Liver (tissue), 3 donors: ENCODE measurements around the gene SNRPA1.

Experiments
- EGR1 ChIP-seq, 2 donors: IDR thresholded peaks; 2 replicates each; pipeline ENCODE4 v1.6.1; 2016 to 2018; ENCODE audit warnings: antibody characterized with exemption in 2 of 2, low read depth in 2 of 2
- FOXA1 ChIP-seq: IDR thresholded peaks from 2 replicates; pipeline ENCODE4 v1.6.1; 2016; ENCODE audit warnings: antibody characterized with exemption
- GABPA ChIP-seq, 2 donors: IDR thresholded peaks in 1 of 2; conservative IDR thresholded peaks in 1 of 2; 2 replicates each; pipeline ENCODE4 v1.6.1; 2016; ENCODE audit warnings: antibody characterized with exemption in 2 of 2, mild to moderate bottlenecking in 1 of 2, moderate library complexity in 1 of 2
- HNF4A ChIP-seq, 2 donors: conservative IDR thresholded peaks; 2 replicates each; pipeline ENCODE4 v1.6.1; 2016; ENCODE audit warnings: antibody characterized with exemption in 2 of 2, mild to moderate bottlenecking in 2 of 2
- JUND ChIP-seq, 2 donors: IDR thresholded peaks; 2 replicates each; pipeline ENCODE4 v1.6.1; 2016; ENCODE audit warnings: antibody characterized with exemption in 2 of 2
- MAX ChIP-seq: IDR thresholded peaks from 2 replicates; pipeline ENCODE4 v1.6.1; 2016; ENCODE audit warnings: antibody characterized with exemption
- RAD21 ChIP-seq, 2 donors: IDR thresholded peaks; 2 replicates each; pipeline ENCODE4 v1.6.1; 2016; ENCODE audit warnings: antibody characterized with exemption in 2 of 2, mild to moderate bottlenecking in 2 of 2
- SP1 ChIP-seq: IDR thresholded peaks from 2 replicates; pipeline ENCODE4 v1.6.1; 2018; ENCODE audit warnings: antibody characterized with exemption, mild to moderate bottlenecking
- TAF1 ChIP-seq: conservative IDR thresholded peaks from 2 replicates; pipeline ENCODE4 v1.6.1; 2016; ENCODE audit warnings: antibody characterized with exemption, mild to moderate bottlenecking
- ZBTB33 ChIP-seq: IDR thresholded peaks from 2 replicates; pipeline ENCODE4 v1.6.1; 2016; ENCODE audit warnings: antibody characterized with exemption
- TF ChIP-seq, protein P1 (sequence below): fragments of 150-350 bp; IDR thresholded peaks from 2 replicates; pipeline ENCODE4 v1.5.1; 2017; ENCODE audit warnings: improper control_type of control experiment, low read depth, low read length; ENCODE audit not compliant: missing input control
- TF ChIP-seq, protein P2 (sequence below): IDR thresholded peaks from 2 replicates; pipeline ENCODE4 v1.6.1; 2016; ENCODE audit warnings: antibody characterized with exemption
- TF ChIP-seq, protein P3 (sequence below): IDR thresholded peaks from 2 replicates; pipeline ENCODE4 v1.6.1; 2016; ENCODE audit warnings: antibody characterized with exemption, mild to moderate bottlenecking
- donor health status: healthy.
- donor health status: healthy.

GRCh38 chr15:101258238-101259144 lies 36.6 kb downstream of the SNRPA1 start:
- TF ChIP-seq, protein P1, sequence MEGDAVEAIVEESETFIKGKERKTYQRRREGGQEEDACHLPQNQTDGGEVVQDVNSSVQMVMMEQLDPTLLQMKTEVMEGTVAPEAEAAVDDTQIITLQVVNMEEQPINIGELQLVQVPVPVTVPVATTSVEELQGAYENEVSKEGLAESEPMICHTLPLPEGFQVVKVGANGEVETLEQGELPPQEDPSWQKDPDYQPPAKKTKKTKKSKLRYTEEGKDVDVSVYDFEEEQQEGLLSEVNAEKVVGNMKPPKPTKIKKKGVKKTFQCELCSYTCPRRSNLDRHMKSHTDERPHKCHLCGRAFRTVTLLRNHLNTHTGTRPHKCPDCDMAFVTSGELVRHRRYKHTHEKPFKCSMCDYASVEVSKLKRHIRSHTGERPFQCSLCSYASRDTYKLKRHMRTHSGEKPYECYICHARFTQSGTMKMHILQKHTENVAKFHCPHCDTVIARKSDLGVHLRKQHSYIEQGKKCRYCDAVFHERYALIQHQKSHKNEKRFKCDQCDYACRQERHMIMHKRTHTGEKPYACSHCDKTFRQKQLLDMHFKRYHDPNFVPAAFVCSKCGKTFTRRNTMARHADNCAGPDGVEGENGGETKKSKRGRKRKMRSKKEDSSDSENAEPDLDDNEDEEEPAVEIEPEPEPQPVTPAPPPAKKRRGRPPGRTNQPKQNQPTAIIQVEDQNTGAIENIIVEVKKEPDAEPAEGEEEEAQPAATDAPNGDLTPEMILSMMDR = peak; percentile 89
- TF ChIP-seq RAD21 (IDR thresholded peaks at IDR 0.05) (peak; percentile 95 to 97), ZBTB33 (no peak), TAF1 (no peak), JUND (IDR thresholded peaks at IDR 0.05) (no peak), SP1 (no peak), HNF4A (conservative IDR thresholded peaks at IDR 0.05) (peak in 1 of 2 donors; percentile 40), FOXA1 (no peak), GABPA (IDR thresholded peaks at IDR 0.05 in 1 of 2, conservative IDR thresholded peaks at IDR 0.05 in 1 of 2) (no peak), MAX (no peak), EGR1 (IDR thresholded peaks at IDR 0.05; ENCODE audit: low read depth in 2 of 2) (no peak)
- TF ChIP-seq, protein P2, sequence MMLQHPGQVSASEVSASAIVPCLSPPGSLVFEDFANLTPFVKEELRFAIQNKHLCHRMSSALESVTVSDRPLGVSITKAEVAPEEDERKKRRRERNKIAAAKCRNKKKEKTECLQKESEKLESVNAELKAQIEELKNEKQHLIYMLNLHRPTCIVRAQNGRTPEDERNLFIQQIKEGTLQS = no peak
- TF ChIP-seq, protein P3, sequence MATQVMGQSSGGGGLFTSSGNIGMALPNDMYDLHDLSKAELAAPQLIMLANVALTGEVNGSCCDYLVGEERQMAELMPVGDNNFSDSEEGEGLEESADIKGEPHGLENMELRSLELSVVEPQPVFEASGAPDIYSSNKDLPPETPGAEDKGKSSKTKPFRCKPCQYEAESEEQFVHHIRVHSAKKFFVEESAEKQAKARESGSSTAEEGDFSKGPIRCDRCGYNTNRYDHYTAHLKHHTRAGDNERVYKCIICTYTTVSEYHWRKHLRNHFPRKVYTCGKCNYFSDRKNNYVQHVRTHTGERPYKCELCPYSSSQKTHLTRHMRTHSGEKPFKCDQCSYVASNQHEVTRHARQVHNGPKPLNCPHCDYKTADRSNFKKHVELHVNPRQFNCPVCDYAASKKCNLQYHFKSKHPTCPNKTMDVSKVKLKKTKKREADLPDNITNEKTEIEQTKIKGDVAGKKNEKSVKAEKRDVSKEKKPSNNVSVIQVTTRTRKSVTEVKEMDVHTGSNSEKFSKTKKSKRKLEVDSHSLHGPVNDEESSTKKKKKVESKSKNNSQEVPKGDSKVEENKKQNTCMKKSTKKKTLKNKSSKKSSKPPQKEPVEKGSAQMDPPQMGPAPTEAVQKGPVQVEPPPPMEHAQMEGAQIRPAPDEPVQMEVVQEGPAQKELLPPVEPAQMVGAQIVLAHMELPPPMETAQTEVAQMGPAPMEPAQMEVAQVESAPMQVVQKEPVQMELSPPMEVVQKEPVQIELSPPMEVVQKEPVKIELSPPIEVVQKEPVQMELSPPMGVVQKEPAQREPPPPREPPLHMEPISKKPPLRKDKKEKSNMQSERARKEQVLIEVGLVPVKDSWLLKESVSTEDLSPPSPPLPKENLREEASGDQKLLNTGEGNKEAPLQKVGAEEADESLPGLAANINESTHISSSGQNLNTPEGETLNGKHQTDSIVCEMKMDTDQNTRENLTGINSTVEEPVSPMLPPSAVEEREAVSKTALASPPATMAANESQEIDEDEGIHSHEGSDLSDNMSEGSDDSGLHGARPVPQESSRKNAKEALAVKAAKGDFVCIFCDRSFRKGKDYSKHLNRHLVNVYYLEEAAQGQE = no peak
